HG03280 (cell line): ENCODE data around the gene COL23A1.
A peak's percentile ranks its signal among the peaks of the same experiment; 100 is the strongest.

Experiments used
- ATAC-seq: cut with Tn5 transposase; IDR thresholded peaks from one replicate; pipeline ENCODE4 v1.9.1; 2021; ENCODE audit warnings: mild to moderate bottlenecking, moderate library complexity; ENCODE audit not compliant: unreplicated experiment

Gene COL23A1

DNA sequence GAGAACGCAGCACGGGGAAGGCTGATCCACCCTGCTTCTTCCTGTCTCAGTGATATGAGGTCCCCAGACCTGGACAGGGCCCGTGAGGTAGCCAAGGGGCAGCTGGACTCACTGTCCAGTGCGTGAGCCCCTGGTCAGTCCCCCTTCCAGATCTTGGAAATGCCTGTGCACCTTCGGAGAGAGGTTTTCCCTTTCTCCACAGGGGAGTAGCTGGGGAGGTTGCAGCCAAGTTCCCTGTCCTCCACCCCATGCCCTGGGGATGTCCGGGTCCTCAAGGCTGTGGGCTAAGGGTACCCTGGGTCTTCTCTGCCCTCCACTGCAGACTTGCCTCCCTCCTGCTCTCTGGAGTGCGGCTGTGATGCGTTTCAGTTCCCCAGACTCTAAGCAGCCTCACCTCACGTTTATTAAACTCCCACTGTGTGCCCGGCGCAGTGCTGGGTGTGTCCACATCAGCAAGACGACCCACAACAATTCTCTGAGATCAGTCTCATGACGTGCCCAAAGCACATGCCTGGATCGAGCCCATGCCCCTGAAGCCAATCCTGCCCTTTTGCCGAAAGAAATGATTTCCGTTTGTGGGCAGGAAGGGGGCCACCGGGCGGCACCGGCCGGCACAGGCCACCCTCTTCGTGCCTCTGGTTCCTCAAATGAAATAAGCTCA is 256.2 kb downstream of the COL23A1 start:
- ATAC-seq: no peak

DNA sequence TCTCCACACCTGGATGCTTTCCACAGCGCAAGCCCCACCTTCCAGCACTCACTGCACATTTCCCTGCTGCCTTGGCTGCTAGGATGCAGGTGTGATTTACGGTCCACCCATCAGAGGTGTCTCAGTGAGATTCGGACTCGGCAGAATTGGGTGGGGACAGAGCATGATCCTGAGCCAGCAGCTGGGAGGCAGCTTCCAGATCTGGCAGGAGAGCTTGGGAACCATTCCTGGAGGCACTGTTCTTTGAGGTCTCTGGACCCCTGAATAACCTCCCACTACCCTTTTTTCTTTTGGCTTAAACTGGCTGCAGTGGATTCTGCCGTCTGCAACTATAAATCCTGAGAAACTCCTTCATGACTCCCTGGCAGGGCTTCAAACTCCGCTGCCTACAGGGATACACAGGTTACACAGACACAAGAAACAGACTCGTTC is 258.0 kb downstream of the COL23A1 start:
- no peak for ATAC-seq

DNA sequence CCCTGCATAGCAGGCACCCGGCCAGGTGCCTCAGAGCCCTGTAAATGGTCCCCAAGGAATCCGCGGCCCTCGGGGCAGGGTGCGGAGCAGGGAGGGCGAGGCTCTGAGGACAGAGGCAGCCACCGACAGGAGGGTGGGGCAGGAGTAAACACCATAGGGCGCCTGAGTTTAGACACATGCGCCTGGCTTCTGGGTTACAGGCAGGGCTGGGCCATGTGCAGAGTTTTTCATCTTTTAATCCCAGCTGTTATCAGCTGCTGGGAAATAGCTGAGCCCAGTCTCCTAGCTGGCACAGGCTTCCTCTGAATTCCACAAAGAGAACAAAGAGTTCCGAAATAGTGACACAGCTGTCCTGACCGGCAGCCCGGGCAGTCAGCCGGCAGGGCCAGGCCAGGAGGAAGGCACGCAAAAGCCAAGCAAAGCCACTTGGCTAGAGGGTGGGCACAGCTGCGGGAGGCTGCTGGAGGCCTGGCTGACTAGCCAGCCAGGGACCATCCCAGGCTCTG is 258.6 kb downstream of the COL23A1 start:
- no peak for ATAC-seq

DNA sequence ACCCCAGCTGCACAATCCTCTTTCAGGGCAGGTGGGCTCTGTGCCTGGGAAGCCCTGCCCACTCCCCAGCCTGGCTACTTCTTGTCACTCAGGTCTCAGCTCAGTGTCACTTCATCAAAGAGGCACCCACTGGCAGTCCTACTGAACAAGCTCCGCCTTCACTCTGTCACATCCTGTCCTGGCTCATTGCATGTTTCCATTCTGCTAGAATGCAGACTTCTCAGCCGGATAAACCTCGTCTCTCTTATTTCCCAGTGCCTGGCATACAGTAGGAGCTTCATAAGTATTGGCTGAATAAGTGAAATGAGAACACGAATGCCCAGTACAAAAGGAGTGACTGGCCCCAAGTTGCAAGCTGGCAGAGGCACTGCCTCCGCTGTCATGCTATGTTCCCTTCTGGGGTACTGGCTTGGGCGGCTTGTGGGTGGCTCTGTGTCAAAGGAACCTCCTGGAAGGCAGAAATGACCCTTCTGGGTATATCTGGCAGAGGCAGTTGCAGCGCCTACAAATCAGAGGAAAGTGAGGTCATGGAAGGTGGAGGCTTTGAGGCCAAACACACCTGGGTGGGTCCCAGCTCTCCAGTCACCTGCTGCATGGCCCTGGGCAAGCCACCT is 259.3 kb downstream of the COL23A1 start:
- no peak for ATAC-seq

DNA sequence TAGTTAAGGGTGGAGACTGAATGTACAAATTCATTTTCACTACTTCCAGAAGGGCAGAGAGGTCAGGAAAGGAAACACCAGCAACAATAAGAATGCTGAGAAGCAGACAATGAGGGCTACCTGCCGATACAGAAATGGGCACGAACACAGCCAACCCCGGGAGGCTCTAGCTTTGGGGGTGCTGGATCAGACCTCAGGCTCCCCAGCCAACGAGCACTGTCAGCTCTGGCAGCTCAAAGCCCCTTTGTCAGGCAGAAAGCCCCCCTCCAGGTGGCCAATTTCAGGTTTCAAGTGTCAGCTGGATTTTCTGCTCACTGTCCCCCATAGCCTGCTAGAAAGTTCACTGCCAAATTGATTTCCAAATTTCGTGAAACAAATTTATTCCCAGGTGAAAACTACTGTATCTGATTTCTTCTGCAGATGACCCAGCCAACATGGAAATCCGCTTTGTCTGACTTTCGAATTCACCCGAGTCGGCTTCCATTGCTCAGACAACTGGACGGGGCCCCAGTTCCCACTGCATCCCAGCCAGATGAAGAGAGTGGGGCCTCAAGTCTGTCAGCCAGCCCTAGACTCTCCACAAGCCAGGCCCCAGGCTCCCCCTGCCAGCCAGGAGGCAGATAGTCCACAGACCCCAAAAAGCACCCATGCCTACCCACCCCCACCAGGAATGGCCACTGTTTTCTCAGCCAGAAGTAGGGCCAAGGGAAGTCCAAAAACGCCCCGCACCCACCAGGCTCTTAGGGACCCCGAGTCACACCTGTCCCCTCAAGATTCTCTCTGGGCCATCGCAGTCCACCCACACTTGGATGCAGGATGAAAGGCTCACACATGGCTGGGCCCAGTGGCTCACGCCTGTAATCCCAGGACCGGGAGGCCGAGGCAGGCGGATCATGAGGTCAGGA is 261.1 kb downstream of the COL23A1 start:
- ATAC-seq: no peak

DNA sequence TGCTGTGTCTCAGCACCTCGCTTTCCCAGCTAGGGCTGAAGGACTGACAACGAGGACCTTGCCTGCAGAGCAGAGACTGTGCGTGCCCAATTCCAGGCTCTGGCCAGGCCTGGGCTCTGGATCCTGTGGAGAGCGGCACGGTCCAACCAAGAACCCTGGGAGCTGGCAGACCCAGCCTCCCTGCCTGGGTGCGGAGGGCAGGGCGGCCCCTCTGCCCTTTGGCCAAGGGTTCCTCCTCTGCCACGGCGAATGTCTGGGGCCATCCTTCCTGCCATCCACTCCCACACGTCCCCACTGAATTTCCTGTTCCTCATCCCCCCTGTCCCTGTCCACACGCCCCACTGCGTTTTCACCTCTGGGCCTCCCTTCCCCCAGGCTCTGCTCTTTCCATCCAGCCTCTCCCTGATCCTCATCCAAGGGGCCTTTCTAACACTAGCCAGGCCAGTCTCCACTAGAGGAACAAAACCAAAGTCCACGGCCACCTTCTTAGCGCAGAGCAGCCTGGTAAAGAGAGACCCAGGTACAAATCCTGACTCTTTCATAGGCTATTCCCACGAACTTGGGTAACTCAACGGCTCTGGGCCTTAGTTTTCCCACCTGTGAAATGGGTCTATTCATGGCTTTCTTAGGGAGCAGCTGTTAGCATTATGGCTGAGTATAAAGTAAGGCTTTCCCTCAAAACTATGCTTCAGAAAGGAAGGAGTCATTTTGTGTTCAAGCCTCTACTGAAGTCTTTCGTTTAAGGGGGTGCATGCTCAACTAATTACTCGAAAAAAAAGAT is 262.1 kb downstream of the COL23A1 start:
- ATAC-seq: no peak

DNA sequence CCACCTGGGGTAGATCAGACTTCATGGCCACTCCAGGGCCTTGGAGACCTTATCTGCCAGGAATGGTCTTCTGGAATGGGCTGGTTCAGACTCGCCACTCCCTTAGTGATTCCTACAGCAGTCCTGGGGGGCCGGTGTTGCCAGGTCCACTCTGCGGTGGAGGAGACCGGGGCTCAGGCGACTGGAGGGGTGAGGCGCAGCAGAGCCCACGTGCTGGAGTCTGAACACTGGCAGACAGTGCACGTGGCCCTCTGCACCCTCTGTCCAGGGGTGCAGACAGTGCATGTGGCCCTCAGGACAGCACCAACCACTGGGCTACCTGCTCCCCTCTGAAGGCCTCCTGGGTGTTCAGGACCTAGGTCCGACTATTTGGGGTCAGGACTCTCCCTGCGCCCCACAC is 262.7 kb downstream of the COL23A1 start:
- no peak for ATAC-seq

DNA sequence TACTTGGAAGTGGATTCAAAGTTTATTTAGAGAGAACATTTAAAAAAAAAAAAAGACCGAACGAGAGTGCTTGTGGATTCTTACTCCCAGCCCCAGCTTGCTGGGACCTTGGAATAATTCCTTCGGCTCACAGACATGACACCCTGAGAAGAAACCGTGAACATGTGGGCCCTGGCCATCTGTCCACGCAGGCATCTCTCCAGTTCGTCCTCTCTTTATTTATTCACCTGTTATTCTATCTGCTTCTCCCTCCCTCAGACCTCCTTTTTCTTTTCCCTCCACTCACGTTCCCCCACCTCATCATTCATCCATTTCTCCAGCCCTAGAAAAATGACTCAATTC is 263.8 kb downstream of the COL23A1 start:
- ATAC-seq: no peak

DNA sequence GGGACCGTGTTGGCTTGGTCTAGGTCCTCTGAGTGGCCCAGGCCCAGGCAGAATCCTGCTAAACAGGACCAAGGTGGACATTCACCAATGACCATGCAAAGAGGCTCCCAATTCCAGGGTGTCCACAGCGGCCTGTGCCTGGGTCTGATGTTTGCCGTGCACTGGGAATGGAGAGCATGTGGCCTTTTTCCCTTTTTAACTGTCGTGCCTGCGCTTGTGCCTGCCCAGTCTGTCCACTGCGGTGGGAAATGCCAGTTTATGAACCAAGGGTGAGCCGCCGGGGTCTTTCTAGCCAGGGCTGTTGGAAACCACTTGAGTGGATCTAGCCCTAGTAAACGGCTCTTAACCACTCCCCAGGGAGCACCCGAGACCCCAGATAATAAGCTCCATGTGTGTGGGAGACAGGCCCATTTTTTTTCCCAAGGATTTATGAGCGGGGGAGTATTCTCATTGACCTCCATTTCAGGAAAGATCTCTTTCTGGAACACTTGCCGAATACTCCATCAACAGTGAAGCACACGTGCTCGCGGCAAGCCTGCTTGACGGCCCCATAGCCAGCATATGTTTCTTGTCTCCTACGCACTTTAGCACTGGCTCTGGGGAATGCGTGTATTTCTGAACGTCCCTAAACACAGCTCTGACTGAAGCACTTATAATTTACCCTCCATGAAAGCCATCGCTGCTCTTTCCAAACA is 264.4 kb downstream of the COL23A1 start:
- ATAC-seq: no peak

DNA sequence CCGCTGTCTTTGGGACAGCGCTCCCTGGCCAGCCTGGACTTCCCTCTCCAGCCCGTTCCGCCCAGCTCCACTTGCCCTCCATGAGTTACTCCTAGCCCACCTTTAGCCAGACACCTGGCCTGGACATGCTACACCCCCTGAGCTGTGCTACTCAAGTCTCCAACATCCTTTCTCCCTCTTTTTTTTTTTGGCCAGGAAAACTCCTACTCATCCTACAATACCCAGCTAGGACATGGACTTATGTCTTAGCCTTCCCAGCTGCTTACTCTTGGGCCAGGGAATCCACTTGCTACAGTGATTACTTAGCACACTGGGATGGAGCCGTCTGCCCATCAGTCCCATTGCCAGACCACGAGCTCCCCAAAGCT is 264.9 kb downstream of the COL23A1 start:
- ATAC-seq: no peak

DNA sequence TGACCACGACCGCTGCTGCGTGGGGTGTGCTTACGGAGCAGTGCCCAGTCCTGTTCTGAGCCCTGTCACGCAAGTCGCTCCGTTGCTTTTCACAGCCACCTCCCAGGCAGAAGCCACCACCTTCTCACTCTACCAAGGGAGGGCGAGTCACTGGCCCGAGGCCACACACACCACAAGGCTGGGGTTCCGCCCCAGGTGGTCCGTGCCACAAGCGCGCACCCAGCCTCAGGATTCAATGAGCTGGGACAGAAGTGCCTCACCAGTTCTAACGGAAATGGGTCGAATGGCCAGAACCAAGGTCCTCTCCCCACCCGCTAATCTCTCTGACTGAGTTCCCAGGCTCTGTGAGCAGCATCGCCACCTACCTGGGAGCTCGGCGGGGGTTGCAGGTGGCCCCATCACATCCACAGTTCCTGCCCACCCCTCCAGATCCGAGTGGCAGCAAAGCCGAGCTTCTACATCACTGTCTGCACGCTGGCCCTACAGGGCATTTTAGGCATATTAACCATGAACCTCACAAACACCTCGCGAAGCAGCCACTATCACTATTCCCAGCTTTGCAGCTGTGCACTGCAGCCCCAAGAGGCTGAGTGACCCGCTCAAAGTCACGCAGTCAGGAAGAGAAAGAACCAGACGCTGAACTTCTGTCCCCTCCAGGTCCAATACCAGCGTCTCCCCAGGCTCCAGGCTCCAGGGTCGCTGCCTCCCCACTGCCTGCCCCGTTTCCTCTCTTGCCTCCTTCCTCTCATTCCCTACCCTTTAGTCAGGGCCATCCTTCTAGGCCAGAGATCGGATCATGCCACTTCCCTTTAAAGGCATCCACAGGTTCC is 265.5 kb downstream of the COL23A1 start:
- ATAC-seq: peak; percentile 57

DNA sequence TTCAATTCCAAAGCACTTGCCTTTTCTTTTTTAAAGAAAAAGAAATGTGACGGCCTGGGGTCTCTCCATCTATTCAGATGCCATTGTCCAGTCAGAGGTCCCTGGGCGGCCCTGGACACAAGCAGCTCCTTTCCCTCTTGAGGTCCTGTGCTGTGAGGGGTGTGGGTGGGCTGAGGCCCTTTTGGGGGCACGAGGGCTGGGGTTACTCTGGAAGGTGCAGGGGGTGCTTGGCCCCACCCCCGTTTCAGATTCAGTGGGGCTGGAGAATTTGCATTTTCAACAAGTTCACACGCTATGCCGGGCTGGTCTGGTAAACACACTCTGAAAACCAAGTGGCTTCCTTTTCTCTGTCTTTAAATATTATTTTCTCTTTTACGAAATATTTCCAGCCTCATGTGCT is 266.2 kb downstream of the COL23A1 start:
- ATAC-seq: peak; percentile 32

DNA sequence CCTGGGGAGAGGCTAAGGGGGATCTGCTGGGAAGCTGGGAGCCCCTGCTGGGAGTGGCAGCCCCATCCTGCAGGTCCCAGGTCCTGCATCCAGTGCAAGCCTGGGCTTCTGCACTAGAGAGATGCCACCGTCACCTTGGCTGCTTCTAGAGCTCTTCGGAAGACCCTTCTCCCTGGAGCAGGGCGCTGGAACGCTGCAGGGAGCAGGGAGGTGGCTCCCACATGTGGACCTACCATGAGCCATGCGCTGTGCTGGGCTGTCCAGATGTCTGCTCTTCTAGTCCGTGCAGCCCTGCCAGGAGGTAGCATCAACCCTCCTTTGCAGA is 266.7 kb downstream of the COL23A1 start:
- no peak for ATAC-seq

DNA sequence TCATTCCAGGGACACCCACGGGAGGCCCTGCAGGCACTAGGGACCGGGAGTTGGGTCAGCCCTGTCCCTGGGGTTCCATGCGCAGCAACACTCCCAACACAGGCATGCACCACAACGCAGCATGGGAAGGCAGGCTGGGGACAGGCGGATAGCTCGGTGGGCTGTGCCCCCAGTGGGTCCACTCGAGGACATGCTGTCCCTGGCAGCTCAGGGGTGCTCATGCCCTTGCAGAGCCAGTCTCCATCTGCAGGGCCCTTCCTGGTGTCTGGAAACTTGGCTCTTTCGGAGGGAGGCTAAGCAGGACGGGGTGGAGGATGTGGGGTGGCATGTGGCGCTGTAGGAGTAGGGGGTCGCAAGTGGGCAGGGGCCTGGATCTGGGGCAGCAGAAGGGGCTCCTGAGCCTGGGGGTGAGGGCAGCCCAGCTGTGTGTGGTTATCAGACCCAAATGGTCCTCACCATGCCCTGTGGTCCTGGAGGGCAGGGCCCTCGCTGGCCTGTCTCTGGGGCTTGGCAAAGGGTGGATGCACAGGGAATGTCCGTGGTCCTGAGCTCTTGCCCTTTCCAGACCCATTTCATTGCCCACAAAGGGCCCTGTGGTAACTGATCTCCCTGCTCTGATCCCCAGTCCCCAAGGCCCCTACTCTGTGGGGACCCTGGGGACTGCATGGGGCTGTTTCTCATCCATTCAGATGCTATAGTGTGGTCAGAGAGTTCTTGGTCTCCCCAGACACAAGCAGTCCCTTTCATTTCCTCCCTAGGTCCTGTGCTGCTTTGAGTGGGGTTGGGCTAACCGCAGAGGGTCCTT is 267.3 kb downstream of the COL23A1 start:
- no peak for ATAC-seq

DNA sequence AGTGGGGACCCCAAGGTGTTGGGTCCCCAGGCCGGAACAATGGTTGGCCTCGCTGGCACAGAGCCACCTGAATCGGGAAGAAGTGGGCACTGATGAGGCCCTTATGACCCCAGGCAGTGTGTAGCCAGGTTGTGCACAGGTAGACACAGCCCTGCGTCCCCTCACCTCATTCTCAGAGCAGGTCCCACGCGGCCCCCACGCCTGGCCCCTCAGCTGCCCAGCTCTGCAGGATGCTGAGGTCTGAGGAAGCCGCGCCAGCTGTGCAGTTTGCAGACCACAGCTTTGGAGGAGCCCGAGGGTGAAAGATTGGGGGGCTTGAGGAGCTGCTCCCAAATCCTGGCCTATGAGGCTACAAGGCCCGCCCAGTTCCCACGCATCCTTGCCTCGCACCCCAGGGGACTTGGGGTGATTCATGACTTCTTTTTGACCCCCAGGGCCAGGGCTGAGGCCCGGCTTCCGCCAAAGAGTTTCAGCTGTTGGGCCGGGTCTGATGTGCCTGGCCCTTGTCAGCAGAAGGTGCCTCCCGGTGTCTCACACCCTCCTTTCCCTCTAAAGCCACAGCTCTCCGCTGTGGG is 269.8 kb downstream of the COL23A1 start:
- no peak for ATAC-seq

DNA sequence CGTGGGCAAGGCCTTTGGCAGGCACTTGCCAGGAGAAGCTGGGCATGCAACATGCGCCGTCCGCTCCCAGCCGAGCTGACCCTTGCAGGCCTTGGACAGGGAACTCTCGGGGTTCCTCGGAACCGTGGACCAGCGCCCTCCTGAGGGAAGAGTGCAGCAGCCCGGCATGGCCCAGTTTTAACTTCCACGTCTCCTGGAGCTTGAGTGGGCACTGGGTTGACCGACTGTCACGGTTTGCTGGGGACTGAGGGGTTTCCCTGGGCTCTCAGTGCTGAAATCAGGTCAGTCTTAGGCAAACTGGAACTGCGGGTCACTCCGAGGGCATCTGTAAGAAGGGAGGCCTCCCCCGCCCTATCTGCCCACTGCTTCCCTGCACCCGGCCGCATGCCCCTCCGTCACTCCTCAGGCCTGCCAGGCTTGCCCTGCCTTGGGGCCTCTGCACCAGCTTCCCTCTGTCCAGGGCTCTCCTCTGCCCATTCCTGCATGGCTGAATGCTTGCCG is 270.6 kb downstream of the COL23A1 start:
- no peak for ATAC-seq

DNA sequence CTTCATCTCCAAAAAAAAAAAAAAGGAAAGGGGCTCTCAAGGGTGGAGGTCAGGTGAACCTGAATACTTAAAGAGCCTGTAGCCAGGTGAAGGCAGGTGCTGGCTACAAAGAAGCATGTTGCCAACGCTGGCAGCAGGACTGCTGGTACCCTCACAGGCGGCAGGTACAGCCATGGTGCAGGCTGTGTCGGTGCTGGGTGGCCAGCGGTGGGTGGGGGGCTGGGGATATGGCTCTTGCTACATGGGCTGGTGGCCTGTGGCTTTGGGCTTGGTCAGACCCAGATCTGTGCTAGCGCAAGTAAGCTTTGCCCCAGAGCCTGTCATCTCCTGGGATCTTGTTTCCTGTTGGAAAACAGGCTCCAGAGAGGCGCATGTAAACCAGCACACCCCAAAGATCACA is 271.3 kb downstream of the COL23A1 start:
- ATAC-seq: no peak

DNA sequence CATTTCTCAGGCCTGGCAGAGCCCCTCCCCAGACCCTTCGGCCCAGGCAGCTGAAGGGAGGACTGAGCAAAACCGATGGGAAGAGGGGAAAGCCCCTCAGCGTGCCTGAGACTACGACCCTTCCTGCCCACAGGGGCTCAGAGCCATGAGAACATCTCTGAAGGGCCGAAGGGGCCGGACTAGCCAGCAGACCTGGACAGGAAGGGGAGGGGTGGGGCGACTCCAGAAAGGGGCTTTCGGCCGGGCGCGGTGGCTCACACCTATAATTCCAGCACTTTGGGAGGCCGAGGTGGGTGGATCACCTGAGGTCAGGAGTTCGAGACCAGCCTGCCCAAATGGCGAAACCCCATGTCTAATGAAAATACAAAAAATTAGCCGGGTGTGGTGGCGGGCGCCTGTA is 271.8 kb downstream of the COL23A1 start:
- ATAC-seq: no peak
